Uterus (tissue), 2 donors: Measurements from ENCODE around the gene RBMS3.

Source experiments
- POLR2A ChIP-seq, 2 donors: fragments of 450-650 bp; IDR thresholded peaks; one replicate each; pipeline ENCODE4 v1.6.1; 2016; ENCODE audit warnings: antibody characterized with exemption in 2 of 2, mild to moderate bottlenecking in 1 of 2, moderate library complexity in 1 of 2
- TF ChIP-seq, protein P1 (sequence below), 4 experiments: fragments of 200-600 bp in 2 of 4; fragments of 450-650 bp in 2 of 4; sonication (generic) in 2 of 4; IDR thresholded peaks; one replicate each; pipeline ENCODE4 v1.5.1; 2016 to 2019; ENCODE audit warnings: antibody characterized with exemption in 4 of 4, mild to moderate bottlenecking in 2 of 4, moderate library complexity in 1 of 4

DNA sequence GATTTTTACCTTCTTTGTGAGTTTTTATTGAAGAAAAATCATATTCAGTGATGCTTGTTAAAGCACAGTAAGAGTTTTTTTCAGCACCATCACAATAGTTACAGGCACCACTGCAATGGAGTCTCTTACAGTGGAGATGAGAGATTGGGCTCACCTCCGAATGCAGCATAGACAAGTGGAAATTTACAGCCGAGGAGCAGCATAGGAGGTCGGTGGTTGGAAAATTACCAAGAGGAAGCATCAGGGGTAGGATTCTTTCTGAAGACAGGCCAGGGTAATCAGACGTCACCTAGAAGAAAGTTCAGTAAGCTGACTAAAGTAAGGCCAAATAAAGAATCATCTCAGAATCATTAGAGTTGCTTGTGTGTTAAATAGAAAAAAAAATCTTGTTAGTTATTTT lies 491.6 kb downstream of the RBMS3 start:
- TF ChIP-seq, protein P1, sequence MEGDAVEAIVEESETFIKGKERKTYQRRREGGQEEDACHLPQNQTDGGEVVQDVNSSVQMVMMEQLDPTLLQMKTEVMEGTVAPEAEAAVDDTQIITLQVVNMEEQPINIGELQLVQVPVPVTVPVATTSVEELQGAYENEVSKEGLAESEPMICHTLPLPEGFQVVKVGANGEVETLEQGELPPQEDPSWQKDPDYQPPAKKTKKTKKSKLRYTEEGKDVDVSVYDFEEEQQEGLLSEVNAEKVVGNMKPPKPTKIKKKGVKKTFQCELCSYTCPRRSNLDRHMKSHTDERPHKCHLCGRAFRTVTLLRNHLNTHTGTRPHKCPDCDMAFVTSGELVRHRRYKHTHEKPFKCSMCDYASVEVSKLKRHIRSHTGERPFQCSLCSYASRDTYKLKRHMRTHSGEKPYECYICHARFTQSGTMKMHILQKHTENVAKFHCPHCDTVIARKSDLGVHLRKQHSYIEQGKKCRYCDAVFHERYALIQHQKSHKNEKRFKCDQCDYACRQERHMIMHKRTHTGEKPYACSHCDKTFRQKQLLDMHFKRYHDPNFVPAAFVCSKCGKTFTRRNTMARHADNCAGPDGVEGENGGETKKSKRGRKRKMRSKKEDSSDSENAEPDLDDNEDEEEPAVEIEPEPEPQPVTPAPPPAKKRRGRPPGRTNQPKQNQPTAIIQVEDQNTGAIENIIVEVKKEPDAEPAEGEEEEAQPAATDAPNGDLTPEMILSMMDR (IDR thresholded peaks at IDR 0.05) = no peak
- TF ChIP-seq POLR2A (IDR thresholded peaks at IDR 0.05) = no peak
